ENCODE results near the gene IPP. TPM values are rescaled to one million over a fixed set of nuclear protein-coding genes. Genes with fewer than 3 reads are reported as not detected.
"Not testable (repeated sequence)": the region's sequence is repeated elsewhere in the genome, so short reads cannot be mapped to it uniquely, and the experiment has no call there.

Gene IPP
- total RNA-seq, 1 experiment from 2014 or later, result 5.9 TPM

- no peak for DNase-seq (ENCODE audit: extremely low read depth, low read depth)
Observed at GRCh38 chr1:45746922-45747321, 3.5 kb downstream of the IPP start.

- DNase-seq (ENCODE audit: extremely low read depth, low read depth), result not testable (repeated sequence)
Observed at GRCh38 chr1:45739641-45740156, 10.8 kb downstream of the IPP start.

GRCh38 chr1:45739137-45739536 is 11.3 kb downstream of the IPP start:
- no peak for DNase-seq (ENCODE audit: extremely low read depth, low read depth)

GRCh38 chr1:45730780-45731319 is 19.6 kb downstream of the IPP start:
- DNase-seq (ENCODE audit: extremely low read depth, low read depth), result no peak

GRCh38 chr1:45730075-45730779 is 20.2 kb downstream of the IPP start:
- DNase-seq (ENCODE audit: extremely low read depth, low read depth), result no peak

- not testable (repeated sequence) for DNase-seq (ENCODE audit: extremely low read depth, low read depth)
Observed at GRCh38 chr1:45726007-45726406, 24.4 kb downstream of the IPP start.

- DNase-seq (ENCODE audit: extremely low read depth, low read depth), result no peak
Observed at GRCh38 chr1:45723248-45723930, 27.1 kb downstream of the IPP start.

- no peak for DNase-seq (ENCODE audit: extremely low read depth, low read depth)
Observed at GRCh38 chr1:45722809-45723208, 27.6 kb downstream of the IPP start.

- no peak for DNase-seq (ENCODE audit: extremely low read depth, low read depth)
Observed at GRCh38 chr1:45721207-45721606, 29.2 kb downstream of the IPP start.

- DNase-seq (ENCODE audit: extremely low read depth, low read depth), result no peak
Observed at GRCh38 chr1:45718289-45718688, 32.2 kb downstream of the IPP start.

- DNase-seq (ENCODE audit: extremely low read depth, low read depth), result not testable (repeated sequence)
Observed at GRCh38 chr1:45717386-45717785, 33.1 kb downstream of the IPP start.

GRCh38 chr1:45716700-45717099 is 33.8 kb downstream of the IPP start:
- DNase-seq (ENCODE audit: extremely low read depth, low read depth), result no peak

GRCh38 chr1:45713711-45714110 is 36.7 kb downstream of the IPP start:
- DNase-seq (ENCODE audit: extremely low read depth, low read depth), result no peak

GRCh38 chr1:45704637-45705036 is 45.8 kb downstream of the IPP start:
- no peak for DNase-seq (ENCODE audit: extremely low read depth, low read depth)

- no peak for DNase-seq (ENCODE audit: extremely low read depth, low read depth)
Observed at GRCh38 chr1:45694823-45695222, 55.6 kb downstream of the IPP start.

GRCh38 chr1:45693811-45694210 is 56.6 kb downstream of the IPP start:
- not testable (repeated sequence) for DNase-seq (ENCODE audit: extremely low read depth, low read depth)

- DNase-seq (ENCODE audit: extremely low read depth, low read depth), result peak; percentile 70
Observed at GRCh38 chr1:45687754-45688740, 62.4 kb downstream of the IPP start, which contains the start of gene TMEM69. TMEM69 (plus strand) TSS chr1:45688181; CDS start chr1:45691069, 2,888 bp downstream.

GRCh38 chr1:45687014-45687753 is 63.3 kb downstream of the IPP start:
- peak; percentile 95 for DNase-seq (ENCODE audit: extremely low read depth, low read depth)

GRCh38 chr1:45686288-45687013 is 64.0 kb downstream of the IPP start, which contains the start of gene GPBP1L1:
GPBP1L1 (minus strand) TSS chr1:45686533; CDS start chr1:45659087, 27,446 bp downstream.
- DNase-seq (ENCODE audit: extremely low read depth, low read depth), result peak; percentile 94
